AG08396 (cell line): ENCODE results near the gene TYSND1.
A peak's percentile ranks its signal among the peaks of the same experiment; 100 is the strongest.
"Not testable (repeated sequence)": the region's sequence is repeated elsewhere in the genome, so short reads cannot be mapped to it uniquely, and the experiment has no call there.

Experiments
- DNase-seq: peaks from one replicate; pipeline ENCODE4 v3.0.0; 2012; ENCODE audit warnings: low spot score, mixed read lengths

Gene TYSND1, protein sequence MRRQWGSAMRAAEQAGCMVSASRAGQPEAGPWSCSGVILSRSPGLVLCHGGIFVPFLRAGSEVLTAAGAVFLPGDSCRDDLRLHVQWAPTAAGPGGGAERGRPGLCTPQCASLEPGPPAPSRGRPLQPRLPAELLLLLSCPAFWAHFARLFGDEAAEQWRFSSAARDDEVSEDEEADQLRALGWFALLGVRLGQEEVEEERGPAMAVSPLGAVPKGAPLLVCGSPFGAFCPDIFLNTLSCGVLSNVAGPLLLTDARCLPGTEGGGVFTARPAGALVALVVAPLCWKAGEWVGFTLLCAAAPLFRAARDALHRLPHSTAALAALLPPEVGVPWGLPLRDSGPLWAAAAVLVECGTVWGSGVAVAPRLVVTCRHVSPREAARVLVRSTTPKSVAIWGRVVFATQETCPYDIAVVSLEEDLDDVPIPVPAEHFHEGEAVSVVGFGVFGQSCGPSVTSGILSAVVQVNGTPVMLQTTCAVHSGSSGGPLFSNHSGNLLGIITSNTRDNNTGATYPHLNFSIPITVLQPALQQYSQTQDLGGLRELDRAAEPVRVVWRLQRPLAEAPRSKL

DNA sequence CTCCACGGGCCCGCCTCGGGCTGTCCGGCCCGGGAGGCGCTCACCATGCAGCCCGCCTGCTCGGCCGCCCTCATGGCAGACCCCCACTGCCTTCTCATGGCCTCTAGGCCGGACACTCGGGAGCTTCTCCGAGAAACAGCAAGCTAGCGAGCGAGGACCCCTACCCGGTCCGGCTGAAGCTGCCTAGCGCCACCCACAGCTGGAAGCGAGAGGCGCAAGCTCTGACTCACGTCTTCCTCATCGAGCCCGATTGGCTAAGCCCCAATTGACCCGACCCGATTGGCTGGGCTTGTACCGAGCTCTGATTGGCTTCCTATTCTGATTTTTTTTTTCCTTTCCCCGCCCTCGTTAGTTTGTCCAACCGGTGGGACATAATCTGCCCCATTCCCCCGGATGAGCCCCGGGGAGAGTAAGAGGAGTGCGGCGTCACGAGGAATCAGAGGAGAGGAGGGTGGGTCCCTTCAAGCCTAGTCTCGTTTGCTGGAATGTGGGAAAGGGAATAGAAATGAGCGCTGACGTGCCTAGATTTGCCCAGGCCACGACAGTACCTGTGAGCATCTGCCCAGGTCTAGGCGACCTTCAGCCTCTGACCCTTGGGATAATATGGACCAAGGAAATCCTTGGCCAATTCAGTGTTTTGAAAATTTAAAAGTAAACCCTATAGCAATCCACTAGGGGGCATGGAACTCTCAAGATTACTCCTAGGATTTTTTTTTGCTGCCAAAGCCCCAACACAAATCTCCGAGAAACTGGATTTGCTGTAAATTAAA is at the start of gene TYSND1:
Gene TYSND1 (minus strand): TSS at position 212 of the 770 bp plus-strand sequence. CDS start 114 bp downstream, at position 98.
- DNase-seq, result peak; percentile 98

DNA sequence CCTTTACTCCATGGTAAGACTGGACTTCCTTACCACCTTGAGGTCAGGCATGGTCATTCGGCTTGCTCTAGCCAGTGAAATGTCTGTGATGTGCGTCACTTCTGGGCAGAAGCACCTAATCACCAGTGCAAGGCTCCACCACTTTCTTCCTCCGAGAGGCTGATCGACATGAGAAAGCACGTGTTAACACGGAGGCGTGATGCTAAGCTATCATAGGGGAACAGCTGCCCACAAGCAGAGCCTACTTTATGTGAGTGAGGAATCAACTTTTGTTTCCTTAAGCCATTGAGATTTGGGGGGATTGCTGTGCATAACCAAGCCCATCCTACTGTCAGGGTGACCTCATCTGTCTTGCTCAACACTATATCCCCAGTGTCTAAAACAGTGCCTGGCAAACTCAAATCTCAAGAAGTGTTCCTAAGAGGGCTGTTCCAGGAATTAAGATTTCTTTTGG is 46.9 kb upstream of the TYSND1 start:
- DNase-seq, result no peak

DNA sequence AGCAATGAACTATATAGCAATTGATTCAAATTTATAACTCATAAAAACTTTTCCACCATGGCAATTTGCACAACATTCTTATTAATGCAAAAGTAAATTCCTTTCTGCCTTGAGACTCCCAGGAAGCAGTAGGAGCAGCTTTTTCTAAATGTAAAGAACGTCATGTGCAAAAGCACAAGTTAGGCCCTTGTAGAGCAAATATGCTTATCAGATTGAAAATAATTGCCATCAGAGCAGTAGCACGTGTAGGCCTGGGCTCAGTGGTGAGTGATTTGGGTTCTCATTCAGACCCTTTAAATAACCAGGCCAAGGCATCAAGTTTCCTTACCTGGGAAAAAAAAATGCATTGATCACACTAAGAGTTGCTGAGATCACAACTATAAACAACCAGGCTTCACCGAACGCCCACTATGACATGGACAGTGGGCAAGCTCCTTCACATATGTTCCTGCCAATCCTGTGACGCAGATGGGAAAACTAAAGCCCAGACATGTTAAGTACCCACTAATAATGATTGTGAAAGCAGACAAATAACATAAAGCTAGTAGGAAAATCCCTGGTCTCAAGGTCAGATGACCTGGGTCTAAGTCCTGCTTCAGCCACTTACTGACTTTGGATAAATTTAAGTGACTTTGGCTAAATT is 45.9 kb upstream of the TYSND1 start:
- no peak for DNase-seq

DNA sequence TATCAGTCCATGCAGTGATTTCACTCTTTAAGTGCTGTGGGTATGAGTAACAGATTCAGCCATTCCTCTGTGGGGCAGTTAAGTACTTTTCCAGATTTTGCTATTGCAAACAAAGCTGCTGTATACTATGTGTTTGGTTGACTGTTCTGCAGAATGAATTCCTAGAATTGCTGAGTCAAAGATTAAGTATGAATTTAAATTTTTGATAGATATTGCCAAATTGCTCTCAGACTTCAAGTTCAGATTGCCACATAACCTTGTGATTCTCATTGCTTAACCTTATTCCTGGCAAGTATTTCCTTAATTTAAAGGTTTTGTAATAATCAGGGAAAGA is 45.4 kb upstream of the TYSND1 start:
- DNase-seq, result peak; percentile 64

DNA sequence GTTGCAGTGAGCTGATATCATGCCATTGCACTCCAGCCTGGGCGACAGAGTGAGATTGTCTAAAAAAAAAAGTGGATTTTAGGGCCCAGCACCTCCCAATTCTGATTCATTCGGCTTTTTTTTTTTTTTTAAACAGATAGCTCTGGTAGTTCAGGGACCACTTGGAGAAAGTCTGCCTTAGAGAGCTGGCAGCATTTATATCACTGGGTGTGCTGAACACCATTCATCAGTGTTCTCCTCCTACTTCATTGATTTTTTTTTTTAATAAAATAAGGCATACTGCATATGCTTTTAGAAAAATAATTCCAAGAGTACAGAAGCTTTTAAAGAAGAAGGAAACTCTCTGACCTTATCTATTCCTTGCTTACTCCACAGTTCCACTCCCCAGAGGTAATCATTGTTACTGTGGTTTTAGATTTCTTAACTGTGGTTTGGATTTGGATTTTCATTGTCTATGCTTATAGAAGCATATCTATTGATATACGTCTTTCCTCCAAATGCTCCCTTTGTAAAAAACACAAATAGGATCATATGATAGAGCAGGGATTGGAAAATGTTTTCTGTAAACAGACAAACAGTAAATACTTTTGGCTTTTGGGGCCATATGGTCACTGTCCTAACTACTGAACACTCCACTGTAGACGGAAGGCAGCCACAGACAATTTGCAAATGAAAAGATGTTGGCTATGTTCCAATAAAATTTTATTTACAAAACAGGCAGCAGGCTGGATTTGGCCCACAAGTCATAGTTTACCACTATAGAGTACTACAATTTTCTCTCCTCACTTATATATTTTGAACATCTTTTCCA is 44.9 kb upstream of the TYSND1 start:
- DNase-seq, result no peak

DNA sequence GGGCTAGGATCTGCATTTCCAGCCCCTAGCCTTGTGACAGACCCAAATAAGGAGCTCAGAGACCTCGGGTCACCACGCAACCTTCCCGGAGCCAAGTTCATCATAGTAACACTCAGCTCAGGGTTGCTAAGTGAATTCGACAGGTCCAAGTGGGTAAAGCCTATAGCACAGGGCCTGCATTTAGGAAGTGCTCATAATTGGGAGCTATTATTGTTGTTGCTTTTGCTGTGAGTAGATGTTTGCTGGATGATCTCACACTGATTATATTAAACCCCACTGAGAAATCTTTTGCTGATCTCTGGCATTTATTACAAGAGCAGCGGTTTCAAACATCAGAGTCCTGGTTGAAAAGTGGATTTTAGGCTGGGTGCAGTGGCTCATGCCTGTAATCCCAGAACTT is 44.1 kb upstream of the TYSND1 start:
- DNase-seq, result no peak

DNA sequence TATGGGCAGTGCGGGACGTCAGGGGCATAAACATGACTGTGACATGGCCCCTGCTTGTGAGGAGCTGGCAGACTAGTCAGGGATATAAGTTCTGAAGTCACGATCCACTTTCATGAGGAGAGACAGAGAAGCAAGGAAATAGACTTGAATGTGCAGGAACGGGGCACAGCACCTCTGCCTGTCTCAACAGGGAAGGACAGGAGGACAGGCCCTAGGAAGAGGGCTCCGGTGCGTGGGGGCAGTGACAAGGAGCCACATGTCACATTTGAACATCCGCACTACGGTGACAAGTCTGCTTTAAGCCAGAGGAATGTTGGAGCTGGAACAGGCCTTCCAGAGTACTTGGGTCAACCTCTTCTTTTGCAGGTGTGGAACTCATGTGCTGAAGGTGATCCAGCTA is 43.6 kb upstream of the TYSND1 start:
- DNase-seq, result no peak

DNA sequence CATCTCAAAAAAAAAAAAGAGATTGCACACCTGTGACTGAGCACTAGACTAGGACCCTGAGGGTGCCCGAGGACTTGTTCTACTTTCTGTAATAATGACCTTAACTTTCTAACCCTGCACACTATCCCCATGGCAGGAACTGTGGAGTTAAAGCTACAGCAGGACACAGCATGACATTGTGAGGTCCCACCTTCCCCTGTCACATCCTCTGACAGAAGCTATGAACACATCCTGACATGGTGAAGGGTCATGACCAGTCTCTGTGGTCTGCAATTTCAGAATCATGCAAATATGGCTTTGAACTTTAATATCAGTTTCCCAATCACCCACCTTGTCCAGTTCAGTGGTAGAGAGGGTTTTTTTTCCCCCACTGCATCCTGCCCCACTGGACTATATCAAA is 42.3 kb upstream of the TYSND1 start:
- DNase-seq, result no peak

DNA sequence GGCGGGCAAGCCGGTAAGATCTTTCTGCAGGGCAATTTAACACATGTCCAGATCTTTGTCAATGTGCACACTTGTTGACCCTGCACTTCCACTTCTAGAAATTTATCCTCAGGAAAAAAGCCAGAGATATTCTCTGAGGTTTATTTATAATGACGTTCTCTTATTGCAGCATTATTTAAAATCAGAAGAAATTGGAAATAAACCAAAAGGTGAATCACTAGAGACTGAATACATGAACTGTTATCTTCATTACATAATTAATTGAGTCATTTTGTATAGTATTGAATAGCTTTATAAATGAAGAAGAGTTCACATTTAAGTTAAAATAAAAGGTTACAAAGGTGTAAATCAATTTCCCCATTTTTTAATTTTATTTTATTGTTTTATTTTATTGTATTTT is 40.1 kb upstream of the TYSND1 start:
- no peak for DNase-seq

DNA sequence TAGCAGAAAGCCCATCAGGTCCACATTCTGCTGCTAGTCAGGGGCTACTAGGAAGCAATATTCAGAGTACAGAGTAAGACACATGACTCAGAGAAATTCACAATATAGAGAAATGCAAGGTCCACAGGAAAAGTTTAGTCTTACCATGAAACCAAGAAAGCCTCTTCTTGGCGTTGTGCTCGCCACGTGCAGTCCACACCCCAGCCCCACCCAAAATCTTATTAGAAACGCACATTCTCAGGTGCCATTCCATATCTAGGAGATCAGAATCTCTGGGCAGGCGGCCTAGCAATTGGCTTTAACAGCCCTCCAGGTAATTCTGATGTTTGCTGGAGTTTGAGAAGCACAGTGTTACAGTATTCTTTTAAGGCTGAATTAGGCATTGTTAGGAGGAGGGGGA is 39.6 kb upstream of the TYSND1 start:
- DNase-seq, result no peak

DNA sequence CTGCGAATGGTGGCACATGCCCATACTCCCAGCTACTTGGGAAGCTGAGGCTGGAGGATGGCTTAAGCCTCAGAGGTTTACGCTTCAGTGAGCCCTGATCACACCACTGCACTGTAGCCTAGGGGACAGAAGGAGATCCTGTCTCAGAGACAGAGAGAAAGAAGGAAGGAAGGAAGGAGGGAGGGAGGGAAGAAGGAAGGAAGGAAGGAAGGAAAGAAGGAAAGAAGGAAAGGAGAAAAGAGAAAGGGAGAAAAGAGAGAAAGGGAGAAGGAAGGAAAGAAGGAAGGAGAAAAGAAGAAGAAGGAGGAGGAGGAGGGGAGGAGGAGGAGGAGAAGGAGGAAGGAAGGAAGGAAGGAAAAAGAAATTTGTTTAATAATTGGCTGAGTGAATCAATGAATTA is 36.8 kb upstream of the TYSND1 start:
- DNase-seq, result no peak

DNA sequence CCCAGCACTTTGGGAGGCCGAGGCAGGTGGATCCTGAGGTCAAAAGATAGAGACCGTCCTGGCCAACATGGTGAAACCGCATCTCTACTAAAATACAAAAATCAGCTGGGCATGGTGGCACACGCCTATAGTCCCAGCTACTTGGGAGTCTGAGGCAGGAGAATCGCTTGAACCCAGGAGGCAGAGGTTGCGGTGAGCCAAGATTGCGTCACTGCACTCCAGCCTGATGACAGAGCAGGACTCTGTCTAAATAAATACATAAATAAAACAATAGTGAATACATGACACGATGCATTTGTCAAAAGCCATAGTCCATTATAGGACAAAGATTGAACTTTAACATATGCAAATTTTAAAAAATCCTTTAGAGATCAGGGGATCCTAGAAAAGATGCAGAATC is 32.7 kb upstream of the TYSND1 start:
- DNase-seq, result not testable (repeated sequence)

DNA sequence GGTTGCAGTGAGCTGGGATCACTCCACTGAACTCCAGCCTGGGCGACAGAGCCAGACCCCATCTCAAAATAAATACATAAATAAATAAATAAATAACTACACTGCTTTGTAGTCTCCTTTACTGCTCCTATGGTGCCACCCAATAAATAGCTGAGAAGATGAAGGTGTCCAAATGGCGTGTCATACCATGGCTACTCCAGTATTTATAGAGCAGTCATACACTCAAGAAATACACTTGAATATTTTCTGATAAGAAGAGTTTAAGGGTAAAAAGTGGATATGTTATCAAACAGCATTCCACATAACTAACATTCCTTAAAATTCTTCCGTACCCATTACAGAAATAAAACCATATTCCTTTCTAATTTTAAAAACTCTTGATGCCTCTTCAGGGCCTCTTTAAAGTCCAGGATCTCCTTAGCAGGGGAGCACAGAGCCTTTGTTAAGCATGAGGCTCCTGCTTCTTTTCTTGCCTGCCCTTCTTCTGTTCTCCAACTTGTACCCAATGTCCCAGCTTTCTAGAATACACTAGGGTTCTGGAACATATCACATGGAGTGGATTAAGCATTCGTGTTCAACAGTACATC is 31.7 kb upstream of the TYSND1 start:
- no peak for DNase-seq

DNA sequence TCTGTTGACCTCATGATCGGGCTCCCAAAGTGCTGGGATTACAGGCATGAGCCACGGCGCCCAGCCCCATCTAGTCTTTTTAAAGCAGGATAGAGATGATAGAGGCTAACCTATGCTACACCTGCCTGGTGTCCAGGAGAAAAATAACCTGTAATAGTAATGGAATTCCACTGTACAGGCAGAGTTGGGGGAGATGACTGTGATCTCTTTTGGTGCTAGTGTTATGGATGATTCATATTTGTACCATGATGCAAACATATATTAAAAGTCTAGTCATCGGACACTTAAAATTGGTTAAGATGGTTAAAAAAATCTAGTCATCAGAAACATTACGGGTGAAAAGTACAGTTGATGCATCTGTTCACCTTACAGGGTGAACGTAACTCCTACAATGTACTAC is 29.9 kb upstream of the TYSND1 start:
- no peak for DNase-seq

DNA sequence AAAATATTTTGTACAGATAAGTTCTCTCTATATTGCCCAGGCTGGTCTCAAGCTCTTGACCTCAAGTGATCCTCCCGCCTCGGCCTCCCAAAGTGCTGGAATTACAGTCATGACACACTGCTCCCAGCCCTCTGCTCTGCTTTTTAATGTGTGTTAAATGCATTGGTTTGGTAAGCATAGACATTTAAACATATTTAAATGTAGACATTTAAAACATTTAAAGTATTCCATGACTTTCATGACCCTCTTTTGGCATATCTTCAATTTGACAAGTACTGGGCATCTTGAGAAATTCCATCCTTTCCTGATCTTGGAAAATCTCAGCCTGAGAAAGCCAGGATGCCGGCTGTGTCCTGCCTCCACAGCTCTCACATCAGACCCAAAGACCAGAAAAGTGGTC is 29.0 kb upstream of the TYSND1 start:
- no peak for DNase-seq

DNA sequence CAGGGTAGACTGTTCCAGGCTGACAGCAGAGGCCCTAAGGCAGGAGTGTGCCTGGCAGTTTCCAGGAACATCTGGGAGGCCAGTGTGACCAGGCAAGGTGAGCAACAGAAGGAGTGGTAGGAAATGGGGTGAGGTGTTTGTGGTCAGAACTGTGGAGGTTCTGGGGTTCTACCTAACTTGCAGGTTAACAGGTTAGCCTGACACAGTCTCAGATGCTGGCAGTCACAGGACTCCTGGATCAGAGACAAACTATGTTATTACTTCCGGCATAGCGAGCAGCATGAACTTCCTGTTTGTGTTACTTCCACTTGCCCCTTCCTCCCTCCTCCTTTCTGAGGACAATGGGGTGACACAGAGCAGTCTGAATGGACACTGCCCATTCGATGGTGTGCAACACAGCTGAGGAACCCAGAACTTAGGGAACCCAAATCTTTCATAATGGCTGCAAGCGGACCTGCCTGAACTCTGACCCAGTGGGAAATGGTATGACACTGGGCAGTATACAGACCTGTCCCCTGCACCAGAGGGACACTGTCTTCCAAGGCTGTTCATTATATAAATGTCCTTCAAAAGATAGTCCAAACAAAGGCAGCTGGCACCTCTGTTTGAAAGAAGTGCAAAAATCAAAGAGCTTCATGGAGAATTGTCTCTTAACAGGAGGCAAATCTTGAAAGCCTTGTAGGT is 27.7 kb upstream of the TYSND1 start:
- no peak for DNase-seq

DNA sequence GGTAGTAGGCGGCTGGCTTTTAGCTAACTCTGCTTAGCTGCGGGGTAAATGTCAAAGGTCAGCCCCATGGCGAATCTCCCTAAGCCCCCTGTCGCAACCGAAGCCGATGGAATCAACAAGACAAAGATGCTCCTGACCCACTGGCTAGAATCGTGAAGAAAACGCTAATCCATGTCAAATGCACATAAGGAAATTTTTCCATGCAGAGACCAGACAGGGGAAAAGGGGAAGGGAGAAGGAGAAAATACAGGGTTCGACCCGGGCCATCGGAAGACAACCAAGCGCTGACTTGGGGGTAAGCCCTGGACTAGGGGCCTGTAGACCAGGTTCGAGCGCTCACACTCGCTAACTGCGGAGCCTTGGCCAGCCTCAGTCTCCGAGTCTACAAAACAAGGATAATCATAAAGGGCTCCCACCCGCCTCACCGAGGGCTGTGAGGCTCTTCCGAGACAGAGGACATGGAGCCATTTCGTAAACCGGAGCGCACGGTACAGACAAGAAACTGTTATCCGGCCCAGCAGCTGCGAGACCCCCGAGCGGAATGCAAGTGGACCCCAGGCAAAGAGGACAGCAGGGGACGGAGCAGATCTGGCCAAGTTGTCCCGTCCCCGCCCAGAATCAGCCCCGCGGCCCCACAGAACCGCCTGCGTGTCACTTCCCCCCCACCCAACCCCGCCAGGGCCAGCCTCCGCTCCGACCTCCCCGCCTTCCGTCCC is 23.3 kb upstream of the TYSND1 start:
- DNase-seq, result no peak

DNA sequence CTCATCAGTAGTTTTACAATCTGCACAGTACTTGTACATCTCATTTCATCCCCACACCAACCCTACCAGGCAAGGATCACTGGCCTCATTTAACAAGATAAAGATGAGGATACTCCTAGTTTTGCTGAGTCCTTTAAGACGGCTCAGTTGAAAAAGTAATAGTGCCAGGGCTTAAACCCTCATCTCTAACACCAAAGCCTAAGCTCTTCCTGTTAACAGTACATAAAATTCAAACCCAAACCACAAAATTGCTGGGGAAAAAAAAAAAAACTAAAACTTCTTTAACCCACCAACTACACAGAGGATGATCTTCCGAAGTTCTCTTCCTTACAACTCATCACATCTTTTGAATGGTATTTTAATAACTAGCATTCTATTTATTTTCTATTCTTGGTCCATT is 22.5 kb upstream of the TYSND1 start:
- DNase-seq, result no peak

DNA sequence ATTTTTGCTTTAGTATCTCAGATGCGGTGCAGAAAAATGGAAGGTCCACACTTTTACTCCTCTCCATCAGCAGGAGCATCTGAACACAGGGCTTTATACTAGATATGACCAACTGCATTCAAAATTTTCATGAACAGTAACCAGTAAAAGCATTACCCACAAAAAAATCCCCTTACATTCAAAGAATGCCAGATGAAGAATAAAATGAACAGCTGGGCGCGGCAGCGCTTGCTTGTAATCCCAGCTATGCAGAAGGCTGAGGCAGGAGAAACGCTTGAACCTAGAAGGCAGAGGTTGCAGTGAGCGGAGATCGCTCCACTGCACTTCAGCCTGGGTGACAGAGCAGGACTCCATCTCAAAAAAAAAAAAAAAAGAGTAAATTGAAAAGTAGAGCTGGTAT is 20.7 kb upstream of the TYSND1 start:
- no peak for DNase-seq

DNA sequence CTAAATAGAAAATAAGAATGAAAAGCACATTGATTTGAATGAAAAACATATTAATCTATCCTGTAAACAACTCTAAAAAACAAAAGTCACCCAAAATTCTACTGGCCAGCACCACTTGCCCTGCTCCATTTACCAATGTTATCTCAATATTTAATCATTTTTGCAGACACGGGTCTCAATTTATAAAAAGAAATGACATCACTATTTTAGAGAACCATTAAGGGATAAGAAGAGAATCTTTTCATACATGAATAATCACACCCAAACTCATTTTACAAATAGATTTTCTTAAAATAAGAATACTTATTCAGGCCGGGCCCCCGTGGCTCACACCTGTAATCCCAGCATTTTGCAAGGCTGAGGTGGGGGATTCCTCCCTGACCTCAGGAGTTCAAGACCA is 19.9 kb upstream of the TYSND1 start:
- no peak for DNase-seq
